ENCODE measurements around the gene NPTX1.

NPTX1 gene

DNA sequence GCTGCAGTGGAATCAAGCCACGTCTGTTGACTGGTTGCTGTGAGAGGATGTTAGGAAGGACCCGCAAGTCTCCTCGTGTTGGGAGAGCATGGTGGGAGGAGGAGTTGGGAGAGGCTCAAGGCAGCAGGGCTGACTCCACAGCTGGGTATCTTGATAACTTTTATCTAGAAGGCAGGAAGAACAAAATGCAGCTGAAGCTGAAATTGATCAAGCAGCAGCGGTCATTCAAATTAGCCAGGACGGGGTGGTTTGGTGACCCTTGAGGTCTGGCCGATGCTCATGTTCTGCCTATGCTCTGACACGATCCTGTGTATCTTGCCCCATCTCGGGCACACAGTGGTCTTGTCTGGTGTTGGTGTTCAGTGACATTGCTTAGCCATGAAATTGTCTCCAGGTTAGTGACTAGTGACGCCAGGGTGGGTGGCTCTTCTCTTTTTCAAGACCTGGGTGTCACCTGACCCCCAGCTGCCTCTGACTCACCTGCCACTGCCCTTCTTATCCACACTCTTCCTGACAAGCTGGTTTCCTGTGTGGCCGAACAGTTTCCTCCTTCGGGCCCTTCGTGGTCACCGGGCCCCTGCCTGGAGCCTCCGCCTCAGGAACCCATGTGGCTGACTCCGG is 19.1 kb downstream of the NPTX1 start:
- Histone ChIP-seq H3K4me3 (ENCODE audit: low read depth, low read length) (peak overlapping the region; percentile 63), H3K79me2 (ENCODE audit: control insufficient read depth, insufficient read depth, low read length, unreplicated experiment) (no peaks in the 10 kb centered on the region), H3K4me1 (ENCODE audit: control insufficient read depth, insufficient read depth, low read length, unreplicated experiment) (peaks cover 25% of the 10 kb centered on the region), H3K27ac (ENCODE audit: low read depth, low read length) (no peak overlapping the region), H3K27me3 (ENCODE audit: insufficient read depth, low read length) (no peaks in the 10 kb centered on the region), H3K36me3 (ENCODE audit: insufficient read depth, low read length) (no peaks in the 10 kb centered on the region), H2AFZ (ENCODE audit: low read length, unreplicated experiment) (peak overlapping the region; percentile 88)

DNA sequence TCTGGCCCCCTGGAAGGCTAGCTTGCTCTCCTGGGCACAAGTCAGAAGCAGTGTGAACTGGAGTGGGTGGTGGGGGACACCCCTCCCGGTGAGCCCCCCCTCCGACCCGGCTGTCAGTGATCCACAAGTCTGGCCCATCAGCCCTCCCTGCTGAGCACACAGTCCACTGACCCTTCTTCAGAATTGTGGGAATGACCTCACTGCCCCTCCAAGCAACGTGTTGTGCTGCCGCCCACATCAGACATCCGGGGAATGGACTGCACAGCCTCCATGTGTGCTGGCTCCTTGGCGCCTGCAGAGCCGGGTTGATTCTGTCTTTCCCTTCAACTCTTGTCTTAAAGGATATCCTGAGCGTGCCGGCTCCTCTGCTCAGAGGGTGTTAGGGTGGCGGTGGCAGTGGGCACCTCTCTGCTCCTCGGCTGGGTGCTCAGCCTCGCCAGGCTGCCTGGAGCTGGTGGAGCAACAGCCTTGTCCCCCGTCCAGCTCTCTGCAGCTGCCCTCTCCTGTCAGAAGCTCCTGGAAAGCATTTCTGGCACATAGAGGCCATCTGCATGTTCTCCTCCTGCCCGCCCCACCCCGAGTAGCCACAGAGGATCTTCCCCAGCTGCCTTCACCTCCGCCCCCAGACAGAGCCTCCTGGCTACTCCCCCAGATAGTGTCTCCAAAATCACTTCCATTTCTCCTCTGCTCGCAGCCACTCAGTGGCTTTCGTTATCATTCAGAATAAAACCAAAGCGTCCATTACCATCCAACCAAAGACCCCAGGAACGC is 19.8 kb downstream of the NPTX1 start:
- Histone ChIP-seq H3K4me1 (ENCODE audit: control insufficient read depth, insufficient read depth, low read length, unreplicated experiment) (peaks cover 25% of the 10 kb centered on the region), H3K36me3 (ENCODE audit: insufficient read depth, low read length) (no peaks in the 10 kb centered on the region), H3K27me3 (ENCODE audit: insufficient read depth, low read length) (no peaks in the 10 kb centered on the region), H2AFZ (ENCODE audit: low read length, unreplicated experiment) (peak overlapping the region; percentile 88), H3K4me3 (ENCODE audit: low read depth, low read length) (peak overlapping the region; percentile 63), H3K27ac (ENCODE audit: low read depth, low read length) (no peak overlapping the region), H3K79me2 (ENCODE audit: control insufficient read depth, insufficient read depth, low read length, unreplicated experiment) (no peaks in the 10 kb centered on the region)

DNA sequence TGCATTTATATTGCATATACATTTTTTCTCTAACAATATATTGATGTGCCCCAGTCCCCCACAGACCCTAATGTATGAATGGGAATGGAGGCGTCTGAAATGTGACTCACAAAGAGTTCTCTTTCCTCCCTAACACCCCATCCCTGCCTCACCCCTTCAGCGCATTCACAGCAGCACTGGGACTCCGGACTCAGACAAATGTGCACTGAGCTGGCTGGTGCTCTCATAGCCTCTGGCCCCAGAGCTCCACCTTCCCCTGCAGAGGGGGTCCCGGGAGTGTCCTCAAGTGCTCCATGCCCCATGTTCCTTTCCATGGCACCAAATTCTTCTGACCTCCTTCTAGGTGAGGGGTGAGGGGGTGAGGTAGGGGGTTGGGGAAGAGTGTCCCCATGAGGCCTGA is 20.6 kb downstream of the NPTX1 start:
- H3K36me3 ChIP-seq (ENCODE audit: insufficient read depth, low read length) = no peaks in the 10 kb centered on the region
- H3K27me3 ChIP-seq (ENCODE audit: insufficient read depth, low read length) = no peaks in the 10 kb centered on the region
- peak overlapping the region; percentile 29 for H2AFZ ChIP-seq (ENCODE audit: low read length, unreplicated experiment)
- peaks cover 25% of the 10 kb centered on the region for H3K4me1 ChIP-seq (ENCODE audit: control insufficient read depth, insufficient read depth, low read length, unreplicated experiment)
- H3K4me3 ChIP-seq (ENCODE audit: low read depth, low read length) = peak overlapping the region; percentile 90
- no peaks in the 10 kb centered on the region for H3K79me2 ChIP-seq (ENCODE audit: control insufficient read depth, insufficient read depth, low read length, unreplicated experiment)
- peak overlapping the region; percentile 92 for H3K27ac ChIP-seq (ENCODE audit: low read depth, low read length)

DNA sequence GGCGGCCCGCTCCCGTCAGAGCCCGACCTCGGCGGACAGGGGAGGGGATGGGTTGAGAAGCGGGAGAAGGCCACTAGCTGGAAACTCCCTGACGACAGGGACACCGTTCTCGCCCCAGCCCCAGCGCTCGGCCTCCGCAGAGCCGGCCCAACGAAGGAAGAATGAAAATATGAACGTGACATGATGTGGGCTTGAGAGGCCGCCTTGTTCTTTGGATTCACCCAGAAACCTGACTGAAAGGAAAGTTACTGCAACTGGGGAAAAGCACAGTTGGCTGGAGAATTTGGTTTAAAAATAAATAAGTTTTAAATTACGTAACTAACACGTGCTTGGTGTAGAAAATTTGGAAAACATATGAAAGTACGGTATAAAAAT is 21.1 kb downstream of the NPTX1 start:
- Histone ChIP-seq H3K36me3 (ENCODE audit: insufficient read depth, low read length) (no peaks in the 10 kb centered on the region), H3K27me3 (ENCODE audit: insufficient read depth, low read length) (no peaks in the 10 kb centered on the region), H3K27ac (ENCODE audit: low read depth, low read length) (peak overlapping the region; percentile 92), H3K4me3 (ENCODE audit: low read depth, low read length) (peak overlapping the region; percentile 90), H3K4me1 (ENCODE audit: control insufficient read depth, insufficient read depth, low read length, unreplicated experiment) (peaks cover 25% of the 10 kb centered on the region), H3K79me2 (ENCODE audit: control insufficient read depth, insufficient read depth, low read length, unreplicated experiment) (no peaks in the 10 kb centered on the region), H2AFZ (ENCODE audit: low read length, unreplicated experiment) (peak overlapping the region; percentile 89)

DNA sequence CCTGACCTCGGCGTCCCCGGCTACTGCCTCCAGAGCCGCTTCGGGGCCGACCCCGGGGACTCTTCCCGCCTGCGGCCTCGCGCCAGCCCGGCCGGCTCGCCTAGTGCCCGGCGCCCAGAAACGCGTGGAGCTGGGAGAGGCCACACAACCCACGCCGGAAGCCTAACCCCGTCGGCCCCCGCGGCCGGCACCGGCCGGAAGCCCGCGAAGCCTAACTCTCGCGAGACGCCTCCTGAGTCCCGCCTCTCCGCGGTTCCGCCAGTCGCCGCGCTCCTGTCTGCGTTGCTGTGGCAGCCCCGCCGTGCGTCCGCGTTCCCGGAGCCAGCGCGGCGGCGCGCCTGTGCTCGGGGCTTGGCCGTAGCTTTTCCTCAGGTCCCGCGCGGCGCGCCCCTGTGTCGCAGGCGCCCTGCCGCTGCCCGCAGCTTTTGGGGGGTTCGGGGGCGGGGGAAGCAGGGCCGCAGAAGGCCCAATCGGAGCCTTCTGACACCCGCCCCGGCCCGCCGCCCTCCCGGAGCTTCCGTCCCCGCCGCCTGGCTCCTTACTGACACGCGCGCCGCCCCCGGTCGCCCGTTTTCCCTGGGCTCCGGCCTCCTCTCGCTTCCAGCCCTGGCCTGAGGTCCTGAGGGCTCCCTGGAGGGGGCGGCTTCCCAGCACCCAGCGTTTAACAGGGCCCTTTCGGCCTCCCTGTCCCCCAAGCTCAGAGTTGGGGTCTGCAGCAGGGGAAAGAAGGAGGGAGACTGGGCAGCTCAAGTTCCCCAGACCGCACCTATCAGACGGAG is 21.7 kb downstream of the NPTX1 start:
- H3K27ac ChIP-seq (ENCODE audit: low read depth, low read length) = peak overlapping the region; percentile 92
- H3K4me1 ChIP-seq (ENCODE audit: control insufficient read depth, insufficient read depth, low read length, unreplicated experiment) = peaks cover 25% of the 10 kb centered on the region
- no peaks in the 10 kb centered on the region for H3K79me2 ChIP-seq (ENCODE audit: control insufficient read depth, insufficient read depth, low read length, unreplicated experiment)
- peak overlapping the region; percentile 90 for H3K4me3 ChIP-seq (ENCODE audit: low read depth, low read length)
- H2AFZ ChIP-seq (ENCODE audit: low read length, unreplicated experiment) = peak overlapping the region; percentile 89
- no peaks in the 10 kb centered on the region for H3K36me3 ChIP-seq (ENCODE audit: insufficient read depth, low read length)
- no peaks in the 10 kb centered on the region for H3K27me3 ChIP-seq (ENCODE audit: insufficient read depth, low read length)

DNA sequence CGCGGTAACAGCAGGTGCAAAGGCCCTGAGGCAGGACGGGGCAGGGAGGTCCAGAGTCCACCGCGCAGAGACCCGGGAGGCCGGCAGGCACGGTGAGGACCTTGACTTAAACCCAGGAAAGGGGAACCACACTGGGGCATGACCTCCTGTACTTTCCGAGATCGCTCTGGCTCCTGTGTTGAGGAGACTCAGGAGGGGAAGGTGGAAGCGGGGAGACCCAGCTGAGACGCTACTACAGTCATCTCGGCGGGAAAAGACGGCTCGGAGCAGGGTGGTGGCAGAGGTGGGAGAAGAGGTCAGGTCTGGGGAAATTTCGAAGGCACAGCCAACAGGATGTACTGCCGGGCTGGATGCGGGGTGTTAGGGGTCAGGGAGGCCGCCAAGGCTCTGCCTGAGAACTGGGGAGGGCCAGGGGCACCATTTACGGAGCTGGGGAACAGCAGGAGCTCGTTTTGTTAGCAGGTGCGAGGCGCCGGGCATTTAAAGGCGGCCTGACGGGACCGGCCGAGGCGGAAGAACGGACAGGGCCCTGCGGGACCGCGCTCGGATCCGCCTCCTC is 22.3 kb downstream of the NPTX1 start:
- no peaks in the 10 kb centered on the region for H3K79me2 ChIP-seq (ENCODE audit: control insufficient read depth, insufficient read depth, low read length, unreplicated experiment)
- peak overlapping the region; percentile 92 for H3K27ac ChIP-seq (ENCODE audit: low read depth, low read length)
- H3K36me3 ChIP-seq (ENCODE audit: insufficient read depth, low read length) = no peaks in the 10 kb centered on the region
- no peaks in the 10 kb centered on the region for H3K27me3 ChIP-seq (ENCODE audit: insufficient read depth, low read length)
- H3K4me1 ChIP-seq (ENCODE audit: control insufficient read depth, insufficient read depth, low read length, unreplicated experiment) = peaks cover 25% of the 10 kb centered on the region
- H2AFZ ChIP-seq (ENCODE audit: low read length, unreplicated experiment) = peak overlapping the region; percentile 40
- H3K4me3 ChIP-seq (ENCODE audit: low read depth, low read length) = peak overlapping the region; percentile 90

DNA sequence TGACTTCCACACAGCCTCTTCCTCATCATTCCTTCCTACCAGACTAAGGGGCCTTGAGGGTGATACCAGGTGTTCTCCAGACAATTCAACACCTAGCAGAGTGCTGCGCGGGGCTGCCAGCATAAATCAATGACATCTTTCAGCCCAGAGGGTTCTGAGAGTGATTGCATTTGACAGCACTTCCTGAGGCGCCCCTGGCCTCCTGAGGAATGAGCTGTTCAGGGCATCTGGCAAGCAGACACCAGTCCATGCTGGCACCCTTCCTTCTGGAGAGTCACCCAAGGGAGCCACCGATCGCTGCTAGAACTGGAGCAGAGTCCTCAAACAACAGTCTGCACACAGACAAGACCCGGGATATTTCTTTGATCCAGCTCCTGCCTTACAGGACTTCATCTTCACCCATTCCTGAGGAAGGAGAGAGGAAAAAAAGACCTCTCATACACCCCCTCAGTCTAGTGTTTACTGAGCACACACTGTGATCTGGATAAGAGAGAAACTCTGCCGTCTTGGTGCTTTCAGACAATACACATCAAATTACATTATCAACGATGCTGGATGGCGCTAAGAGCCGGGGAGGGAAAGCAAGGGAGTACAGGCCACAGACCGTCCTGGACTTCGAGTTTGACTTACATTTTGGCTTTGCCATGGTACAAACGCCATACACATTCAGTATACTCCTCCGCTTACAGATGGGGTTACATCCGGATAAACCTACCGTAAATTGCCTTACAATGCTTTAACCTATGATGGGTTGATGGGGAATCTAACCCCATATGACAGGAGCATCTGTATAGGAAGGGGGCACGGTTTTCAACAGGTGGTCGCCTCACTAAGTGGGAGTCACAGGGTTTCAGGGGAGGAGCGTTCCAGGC is 23.0 kb downstream of the NPTX1 start:
- H3K27me3 ChIP-seq (ENCODE audit: insufficient read depth, low read length) = no peaks in the 10 kb centered on the region

DNA sequence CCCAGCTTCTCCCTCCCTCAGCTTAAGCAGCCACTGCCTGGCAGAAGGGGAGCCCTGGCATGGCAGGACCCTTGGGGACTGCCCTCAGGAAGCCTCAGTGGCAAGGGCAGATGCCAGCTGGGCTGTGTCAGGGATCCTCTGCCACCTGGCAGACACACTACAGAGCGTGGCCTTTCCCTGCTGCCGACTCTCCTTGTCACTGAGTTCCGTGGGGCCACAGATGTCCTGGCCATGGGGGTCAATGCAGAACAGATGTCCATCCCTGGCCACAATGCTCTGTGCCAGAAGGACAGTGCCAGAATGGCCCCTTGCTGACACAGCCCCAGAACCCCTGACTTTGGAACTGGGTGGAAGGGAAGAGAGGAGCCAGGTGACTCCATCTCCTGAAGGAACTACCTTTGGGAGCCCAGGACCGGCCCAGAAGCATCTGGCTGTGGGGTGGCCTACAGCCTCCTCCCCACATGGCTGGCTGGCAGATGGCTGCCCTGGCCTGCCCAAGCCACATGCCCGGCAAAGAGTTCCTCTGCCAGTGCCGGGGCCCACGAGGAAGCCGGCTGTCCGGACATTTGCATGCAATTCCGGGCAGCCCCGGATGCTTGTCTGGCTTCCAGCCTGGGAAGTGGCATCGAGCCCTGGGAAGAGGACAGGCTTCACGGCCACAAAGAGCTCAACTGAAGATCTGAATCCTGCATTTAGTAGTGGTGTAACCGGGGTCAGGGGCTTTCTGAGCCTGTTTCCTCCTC is 24.1 kb downstream of the NPTX1 start:
- Histone ChIP-seq H3K27ac (ENCODE audit: low read depth, low read length) (no peak overlapping the region), H2AFZ (ENCODE audit: low read length, unreplicated experiment) (no peak overlapping the region), H3K4me1 (ENCODE audit: control insufficient read depth, insufficient read depth, low read length, unreplicated experiment) (peaks cover 25% of the 10 kb centered on the region)

More for the DNA sequence above, 23.0 kb downstream of the NPTX1 start:
- no peak overlapping the region for H3K27ac ChIP-seq (ENCODE audit: low read depth, low read length)
- H3K4me3 ChIP-seq (ENCODE audit: low read depth, low read length) = peak overlapping the region; percentile 90
- no peak overlapping the region for H2AFZ ChIP-seq (ENCODE audit: low read length, unreplicated experiment)
- H3K79me2 ChIP-seq (ENCODE audit: control insufficient read depth, insufficient read depth, low read length, unreplicated experiment) = no peaks in the 10 kb centered on the region
- no peaks in the 10 kb centered on the region for H3K36me3 ChIP-seq (ENCODE audit: insufficient read depth, low read length)
- peaks cover 25% of the 10 kb centered on the region for H3K4me1 ChIP-seq (ENCODE audit: control insufficient read depth, insufficient read depth, low read length, unreplicated experiment)

DNA sequence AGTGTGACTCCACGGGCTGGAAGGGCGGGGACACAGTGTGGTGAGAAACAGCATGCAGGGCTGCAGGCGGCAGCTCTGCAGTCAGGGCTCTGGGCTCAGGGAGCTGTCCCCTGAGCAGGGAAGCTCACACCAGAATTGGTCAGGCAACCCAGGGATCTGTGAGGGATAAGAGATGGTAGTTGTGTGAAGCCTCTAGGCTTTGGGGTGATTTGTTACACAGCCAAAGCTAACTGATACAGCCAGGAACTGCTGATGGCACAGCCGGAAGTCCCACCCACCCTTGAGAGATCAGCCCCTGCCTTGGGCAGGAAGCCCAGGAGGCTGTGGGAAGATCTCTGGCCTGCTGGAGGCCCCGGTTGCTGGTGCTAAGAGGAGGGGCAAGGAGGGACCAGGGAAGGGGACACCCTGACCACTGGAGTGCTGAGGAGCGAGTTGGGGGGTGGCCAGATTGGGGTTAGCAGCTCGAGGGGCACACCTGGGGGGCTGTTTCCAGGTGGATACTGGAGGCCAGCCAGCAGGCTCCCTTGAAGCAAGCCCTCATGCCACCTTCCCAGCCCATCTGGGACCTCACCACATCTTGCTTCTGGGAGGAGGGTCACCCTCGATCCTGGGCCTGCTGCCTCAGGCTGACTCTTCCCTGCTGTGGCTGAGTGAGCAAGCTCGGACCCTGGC is 25.2 kb downstream of the NPTX1 start:
- Histone ChIP-seq H3K27me3 (ENCODE audit: insufficient read depth, low read length) (no peaks in the 10 kb centered on the region), H3K4me1 (ENCODE audit: control insufficient read depth, insufficient read depth, low read length, unreplicated experiment) (peaks cover 14% of the 10 kb centered on the region), H2AFZ (ENCODE audit: low read length, unreplicated experiment) (no peak overlapping the region), H3K4me3 (ENCODE audit: low read depth, low read length) (no peak overlapping the region), H3K27ac (ENCODE audit: low read depth, low read length) (no peak overlapping the region), H3K36me3 (ENCODE audit: insufficient read depth, low read length) (no peaks in the 10 kb centered on the region), H3K79me2 (ENCODE audit: control insufficient read depth, insufficient read depth, low read length, unreplicated experiment) (no peaks in the 10 kb centered on the region)

More for the DNA sequence above, 24.1 kb downstream of the NPTX1 start:
- no peak overlapping the region for H3K4me3 ChIP-seq (ENCODE audit: low read depth, low read length)
- H3K27me3 ChIP-seq (ENCODE audit: insufficient read depth, low read length) = no peaks in the 10 kb centered on the region
- no peaks in the 10 kb centered on the region for H3K79me2 ChIP-seq (ENCODE audit: control insufficient read depth, insufficient read depth, low read length, unreplicated experiment)
- no peaks in the 10 kb centered on the region for H3K36me3 ChIP-seq (ENCODE audit: insufficient read depth, low read length)
